8988T (cell line): ENCODE measurements around the gene COL4A2.

Experiments used
- DNase-seq: peaks from one replicate; pipeline ENCODE4 v3.0.0; 2011

The COL4A2 gene

DNA sequence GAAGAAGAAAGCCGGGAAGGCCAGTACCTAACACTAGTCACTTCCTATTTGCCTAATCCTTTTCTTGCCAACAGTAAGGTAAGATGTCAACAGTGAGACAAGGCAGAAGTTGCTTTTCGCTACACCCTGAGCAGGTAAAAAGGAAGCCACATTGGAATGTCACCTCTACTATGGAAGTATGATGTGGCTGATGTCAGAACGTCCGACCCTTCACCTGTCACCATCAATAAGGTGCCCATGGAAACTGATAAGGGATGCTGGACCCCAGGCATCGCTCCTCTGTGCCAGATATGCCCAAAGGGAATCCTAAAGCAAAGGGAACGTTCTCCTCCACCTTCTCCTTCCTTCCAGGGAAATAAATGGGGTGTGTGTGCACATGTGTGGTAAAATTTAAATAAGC, 34.4 kb upstream of the COL4A2 start:
- DNase-seq, result no peak

- no peak for DNase-seq
These were observed 33.8 kb upstream of the COL4A2 start for GRCh38 chr13:110273254-110273653.

DNA sequence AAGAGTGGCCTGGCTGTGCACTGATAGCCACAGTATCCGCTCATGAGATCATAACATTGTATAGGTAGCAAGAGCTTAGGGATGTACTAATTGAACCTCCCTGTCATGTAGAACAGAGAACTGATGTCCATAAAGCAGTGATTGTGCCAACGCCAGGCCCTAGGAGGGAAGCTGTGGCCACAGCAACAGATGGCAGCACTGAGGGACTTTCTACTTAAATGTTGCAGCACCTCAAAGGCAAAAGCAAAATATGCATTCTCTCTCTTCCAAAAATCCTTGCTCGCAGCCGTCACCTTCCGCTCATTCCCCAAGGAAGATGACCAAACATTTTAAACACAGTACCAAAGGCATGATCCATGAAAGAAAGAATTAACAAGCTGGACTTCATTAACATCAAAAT, 32.4 kb upstream of the COL4A2 start:
- no peak for DNase-seq

DNA sequence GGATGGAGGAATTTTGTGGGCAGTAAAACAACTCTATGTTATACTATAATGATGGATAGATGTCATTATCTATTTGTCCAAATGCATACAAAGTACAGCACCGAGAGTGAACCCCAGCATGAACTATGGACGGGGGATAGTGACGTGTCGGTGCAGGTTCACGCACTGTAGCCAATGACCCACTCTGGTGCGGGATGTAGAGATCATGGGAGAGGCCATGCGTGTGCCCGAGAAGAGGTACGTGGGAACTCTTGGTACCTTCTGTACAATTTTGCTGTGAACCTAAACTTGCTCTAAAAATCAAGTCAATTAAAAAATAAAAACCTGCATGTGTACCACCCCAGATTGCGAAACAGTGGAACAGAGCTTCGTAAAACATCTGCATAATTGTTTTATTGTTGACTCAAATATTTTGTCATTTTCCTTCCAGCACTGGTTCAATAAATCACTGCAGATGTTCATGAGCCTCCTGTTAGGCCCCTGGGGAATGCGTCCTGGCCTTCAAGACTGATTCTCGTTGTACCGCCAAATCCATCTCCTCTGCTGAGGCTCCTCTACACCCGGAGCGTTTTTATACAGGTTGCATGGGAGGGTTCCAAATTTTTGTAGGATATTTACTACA, 31.0 kb upstream of the COL4A2 start:
- no peak for DNase-seq

GRCh38 chr13:110276553-110276950, 30.5 kb upstream of the COL4A2 start:
- DNase-seq, result no peak

- DNase-seq, result no peak
These were observed 29.6 kb upstream of the COL4A2 start for GRCh38 chr13:110277357-110277975.

- DNase-seq, result no peak
These were observed 28.2 kb upstream of the COL4A2 start for GRCh38 chr13:110278859-110279258.

DNA sequence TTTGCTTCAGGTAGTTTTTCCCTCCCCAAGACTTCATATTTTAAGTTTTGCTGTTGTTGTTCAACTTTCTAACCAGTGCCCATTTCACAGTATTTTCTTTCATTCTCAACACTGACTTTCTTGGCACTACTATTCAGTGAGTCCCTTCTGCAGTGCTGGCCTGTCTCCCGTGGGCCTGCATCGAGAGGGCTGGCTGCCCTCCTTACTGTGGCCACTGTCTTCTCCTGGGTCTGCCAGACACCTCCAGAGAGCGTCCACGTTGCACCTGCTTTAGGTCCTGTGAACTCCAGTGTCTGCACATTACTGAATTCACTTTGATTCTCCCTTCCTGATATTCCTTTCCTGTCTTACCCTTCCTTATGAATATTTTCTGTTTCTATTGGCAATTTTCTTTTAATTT, 27.4 kb upstream of the COL4A2 start:
- DNase-seq, result no peak

DNA sequence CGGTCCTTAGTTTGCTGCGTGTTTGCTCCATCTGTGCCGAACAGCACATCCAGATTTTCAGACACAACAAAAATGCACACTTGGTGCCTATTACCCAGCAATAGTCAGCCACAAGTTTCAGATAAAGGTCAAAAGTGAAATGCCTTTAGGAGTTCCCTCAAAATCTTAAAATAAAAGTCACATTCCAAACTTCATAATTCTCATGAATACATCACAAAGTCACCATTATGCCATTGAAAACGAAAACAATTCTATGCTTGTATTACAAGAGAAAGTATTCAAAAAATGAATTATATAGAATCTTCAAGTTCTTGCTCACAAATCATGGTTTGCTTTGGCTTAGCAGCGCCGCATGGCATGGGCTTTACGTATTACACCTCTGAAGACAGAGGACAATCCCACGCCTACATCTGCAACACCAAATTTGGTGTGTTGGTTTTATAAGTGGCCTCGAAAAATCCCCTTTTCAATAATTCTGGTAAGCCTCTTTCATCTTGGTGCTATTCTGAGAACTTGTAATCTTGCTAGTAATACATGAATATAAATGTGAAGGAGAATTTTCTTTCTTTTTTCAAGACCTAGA, 26.8 kb upstream of the COL4A2 start:
- DNase-seq, result no peak

DNA sequence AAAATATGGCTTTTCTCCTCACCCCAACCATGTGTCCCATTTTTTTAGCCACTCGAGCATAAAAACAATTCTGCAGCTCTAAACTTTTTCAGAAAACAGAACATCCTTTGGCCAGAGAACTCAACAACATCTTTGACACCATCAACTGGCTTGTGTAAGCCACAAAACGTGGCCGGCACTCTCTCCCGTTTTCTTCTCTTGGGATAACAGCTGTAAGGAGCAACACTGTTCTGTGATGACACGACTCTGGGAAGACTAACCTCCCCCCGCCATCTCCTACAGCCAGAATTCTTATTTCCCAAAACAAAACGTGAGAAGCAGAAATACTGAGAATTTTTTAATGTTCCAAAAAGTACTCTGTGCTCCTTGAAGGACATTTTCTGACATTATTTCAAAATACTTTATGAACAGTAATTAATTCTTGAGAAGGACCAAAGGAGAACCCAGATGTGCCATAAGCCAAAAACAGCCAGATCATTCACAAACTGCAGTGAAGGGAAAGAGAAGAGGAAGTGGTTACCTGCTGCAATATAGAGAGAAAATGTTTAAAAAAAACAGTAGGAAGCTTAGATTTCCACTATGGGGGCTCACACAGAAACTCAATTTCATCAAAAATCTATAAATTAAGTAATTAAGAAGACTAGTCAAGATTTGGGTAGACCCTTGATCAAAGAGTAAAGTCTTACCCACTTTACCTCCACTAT, 25.9 kb upstream of the COL4A2 start:
- no peak for DNase-seq

DNA sequence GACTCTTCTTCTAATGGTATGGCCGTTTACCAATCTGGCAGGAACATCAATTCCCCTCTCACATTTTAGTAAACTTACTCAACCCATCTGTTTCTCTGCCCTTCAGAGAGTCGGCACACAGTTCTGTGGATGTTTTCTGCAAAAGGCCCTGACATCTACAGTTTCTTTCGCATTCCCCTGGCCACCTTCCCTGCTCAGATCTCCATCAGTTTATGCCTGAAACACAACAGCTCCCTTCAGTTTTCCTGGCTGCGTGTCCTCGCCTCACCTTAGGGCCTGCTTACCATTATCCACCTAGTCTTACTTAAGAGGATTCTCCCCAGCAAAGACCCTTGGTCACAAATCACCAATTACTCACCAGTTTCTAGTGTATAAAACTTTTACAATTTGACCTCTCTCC, 25.3 kb upstream of the COL4A2 start:
- no peak for DNase-seq

DNA sequence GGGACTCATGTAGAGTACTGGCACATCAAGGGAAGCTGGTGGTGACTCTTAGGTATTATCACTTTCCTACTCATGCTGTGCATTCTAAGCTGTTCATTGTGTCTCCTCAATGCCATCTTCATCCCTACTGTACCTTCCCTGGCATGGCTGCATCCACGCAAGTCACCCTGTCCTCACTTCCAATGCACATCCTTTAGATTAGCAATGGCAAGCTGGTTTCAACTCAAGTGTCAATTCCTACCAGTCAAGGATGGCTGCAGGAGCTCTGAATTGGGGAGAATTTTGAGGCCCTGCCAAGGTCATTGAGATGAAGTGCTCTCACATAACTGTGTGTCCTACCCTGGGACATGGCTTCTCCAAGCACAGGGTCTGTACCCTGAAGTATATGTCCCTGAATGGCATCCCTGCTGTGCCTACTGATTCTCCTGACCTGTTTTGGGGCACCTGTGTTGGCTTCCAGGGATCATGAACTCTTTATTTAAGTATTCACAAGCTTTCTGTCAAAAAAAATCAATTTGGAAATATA, 24.7 kb upstream of the COL4A2 start:
- DNase-seq, result no peak

DNA sequence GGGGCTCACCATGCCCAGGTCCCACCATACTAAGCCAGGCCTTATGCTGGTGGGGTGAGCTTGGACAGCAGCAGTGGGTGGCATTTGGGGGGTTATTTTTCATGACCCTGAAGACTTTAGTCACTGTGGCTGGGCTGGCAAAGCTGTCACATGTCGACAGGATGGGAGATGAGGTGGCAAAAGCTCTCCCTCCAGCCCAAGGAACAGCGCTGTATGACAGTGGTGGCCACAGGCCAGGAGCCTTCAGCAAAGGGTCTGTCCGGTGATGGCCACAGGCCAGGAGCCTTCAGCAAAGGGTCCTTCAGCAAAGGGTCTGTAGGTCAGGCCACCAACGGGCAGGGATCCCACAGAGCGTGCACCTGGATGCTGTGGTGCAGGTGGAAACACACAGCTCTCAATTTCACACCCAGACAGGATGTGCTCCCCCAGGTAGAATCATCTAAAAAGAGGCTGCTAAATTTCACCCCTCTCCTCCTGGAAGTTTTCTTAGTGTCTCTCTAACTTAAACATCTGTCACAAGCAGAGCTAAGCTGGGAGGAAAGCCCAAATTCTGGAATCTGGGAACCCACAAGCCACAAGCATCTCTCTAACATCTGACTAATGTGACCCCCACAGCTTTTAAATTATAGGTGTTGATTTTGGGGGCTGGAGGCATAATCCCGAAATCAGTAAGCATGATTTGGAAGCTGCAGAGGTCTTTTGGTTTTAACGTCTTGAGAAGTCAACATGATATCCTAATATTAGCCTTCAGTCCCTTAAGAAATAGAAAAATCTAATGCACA, 23.2 kb upstream of the COL4A2 start:
- DNase-seq, result no peak

DNA sequence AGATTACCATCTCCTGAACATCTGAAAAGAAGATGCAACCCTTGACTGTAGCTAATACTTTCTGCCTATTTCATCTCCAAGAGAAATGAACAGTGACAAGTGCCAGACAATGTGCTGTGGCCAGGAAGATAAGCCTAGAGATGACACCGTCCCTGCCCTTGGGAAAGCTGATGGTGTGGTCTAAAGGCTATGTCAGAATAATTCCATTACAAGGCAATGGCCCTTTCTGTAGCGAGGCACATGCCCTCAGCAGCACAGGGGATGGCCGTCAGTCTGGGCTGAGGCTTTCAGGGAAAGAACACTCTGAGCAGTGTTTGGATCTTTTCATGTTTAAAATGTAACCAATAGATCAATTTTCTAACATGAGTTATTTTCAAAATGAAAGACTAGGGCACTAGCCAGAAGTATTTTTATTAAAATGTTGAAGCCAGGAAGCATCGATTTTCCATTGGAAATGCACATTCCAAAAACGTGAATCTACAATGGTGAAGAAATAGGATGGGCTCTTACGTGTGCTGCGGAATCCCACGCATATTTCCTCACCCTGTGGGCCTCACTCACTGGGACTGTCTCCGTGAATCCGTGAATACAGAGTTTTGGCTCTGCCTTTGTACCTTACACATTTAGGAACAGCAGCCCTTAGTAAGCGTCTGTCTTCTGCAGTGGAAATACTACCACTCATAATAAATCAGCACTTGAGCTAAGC, 22.2 kb upstream of the COL4A2 start:
- no peak for DNase-seq

DNA sequence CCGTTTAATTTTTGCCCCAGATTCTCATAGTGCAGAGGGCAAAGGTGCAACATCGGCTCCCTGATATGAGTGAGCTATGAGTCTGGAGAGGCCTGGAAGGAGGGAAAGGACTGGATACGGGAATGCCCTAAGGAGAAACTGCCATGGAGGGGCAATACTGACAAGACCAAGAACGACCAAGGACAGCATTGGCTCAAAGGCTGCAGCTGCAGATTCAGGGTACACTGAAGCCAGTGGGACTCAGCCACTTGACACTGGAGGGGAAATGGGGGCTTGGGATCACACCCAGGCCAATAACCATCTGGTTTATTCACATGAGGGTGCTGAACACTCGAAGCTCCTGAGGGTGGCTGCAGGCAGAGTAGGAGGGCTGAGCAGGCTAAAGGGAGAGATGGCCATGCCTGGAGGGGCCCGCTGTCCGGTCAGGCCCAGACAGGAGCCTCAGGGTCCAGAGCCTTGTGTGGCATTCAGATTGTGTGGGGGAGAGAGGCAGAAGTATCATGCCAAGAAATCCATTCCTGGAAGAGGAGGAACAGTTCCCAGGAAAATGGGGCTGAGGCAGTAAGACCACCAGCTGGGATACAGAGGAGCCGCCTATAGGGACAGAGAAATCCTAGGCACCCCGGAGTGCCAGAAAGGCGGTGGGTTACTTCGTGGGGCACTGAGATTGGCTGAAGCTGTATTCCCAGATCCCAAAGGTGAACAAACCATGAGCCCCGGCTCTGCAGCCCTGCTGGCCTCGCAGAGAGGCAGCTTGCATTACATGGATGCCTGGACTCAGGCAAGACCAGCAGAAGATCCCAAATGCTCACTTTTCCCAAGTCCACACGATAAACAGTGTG, 20.9 kb upstream of the COL4A2 start:
- DNase-seq, result no peak

DNA sequence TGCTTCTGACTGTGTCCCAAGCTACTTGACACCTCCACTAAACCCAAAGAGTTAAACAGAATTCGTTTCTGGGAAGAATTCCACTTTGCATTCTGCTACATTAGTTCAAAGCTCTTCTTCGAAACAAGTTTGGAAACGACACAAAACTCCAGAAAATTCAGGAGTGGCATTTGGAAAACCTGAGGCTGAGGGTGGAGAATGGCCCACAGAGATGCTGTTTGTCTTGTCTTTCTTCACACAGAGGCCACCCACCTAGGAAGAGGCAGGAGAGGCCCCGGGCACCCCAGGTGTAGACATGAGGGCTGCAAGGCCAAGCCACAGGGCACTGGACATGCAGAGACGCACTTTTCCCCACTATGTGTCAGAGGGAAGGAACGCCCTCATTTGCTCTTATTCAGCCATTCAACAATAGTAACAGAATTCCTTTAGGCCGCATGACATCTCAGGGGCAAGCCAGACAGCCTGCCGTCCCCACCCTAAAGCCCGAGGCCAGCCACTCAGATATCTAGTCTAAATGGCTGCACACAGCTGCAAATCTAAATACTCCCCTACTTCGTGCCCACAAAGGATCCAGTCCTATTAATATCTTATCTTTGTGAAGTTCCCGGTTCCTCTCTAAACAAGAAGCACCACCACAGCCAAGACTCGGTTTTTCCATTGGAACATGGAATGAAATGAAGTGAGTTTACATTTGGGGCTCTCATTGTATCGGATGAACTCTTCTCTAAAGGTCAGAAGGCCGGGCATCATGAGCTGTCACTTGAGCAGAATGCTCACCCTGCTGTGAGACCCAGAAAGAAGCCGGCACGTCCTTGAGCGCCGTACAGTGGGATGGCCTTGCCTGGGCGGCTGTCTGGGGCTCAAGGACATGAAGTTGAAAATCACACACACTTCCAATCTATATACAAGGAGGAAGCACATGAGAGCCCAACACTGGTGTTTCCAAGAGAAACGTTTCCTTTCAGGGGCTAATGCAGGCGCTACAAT, 20.0 kb upstream of the COL4A2 start:
- DNase-seq, result no peak

DNA sequence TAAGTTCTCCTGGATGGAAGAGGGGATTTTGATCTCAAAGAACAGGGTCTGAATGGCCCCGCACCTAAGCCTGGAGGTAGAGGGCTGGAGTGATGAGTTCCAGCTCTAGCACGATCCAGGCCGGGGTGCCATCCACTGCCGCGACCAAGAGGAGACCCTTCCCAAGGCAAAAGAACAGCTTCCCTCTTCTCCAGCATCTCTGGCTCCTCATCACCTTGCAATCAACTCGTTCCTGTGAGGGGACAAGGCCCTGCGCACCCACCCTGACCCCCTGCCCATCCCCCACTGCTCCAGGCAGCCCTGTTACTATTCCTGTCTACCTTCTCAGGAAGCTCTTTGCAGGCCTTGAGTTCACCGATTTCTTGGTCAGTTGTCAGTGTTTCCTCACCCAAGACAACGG, 17.9 kb upstream of the COL4A2 start:
- DNase-seq, result no peak

GRCh38 chr13:110289661-110290060, 17.4 kb upstream of the COL4A2 start:
- DNase-seq, result no peak

DNA sequence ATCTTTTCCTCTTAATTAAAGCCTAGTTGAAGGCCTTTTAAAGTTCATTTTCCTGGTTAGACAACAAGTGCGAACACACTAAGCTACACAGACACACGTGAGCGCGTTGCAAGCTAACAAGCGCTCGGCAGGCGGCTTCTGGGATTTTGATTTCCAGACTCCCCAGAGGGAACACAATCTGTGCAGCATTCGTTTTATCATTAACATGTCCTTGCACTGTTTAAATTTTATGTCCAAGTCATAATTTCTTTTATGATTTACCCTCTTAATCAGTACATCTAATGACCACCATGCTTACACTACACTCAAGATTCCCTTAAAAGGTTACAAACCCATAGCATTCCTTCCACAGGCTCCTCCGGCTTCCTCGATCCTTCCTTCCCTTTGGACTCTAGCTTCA, 16.9 kb upstream of the COL4A2 start:
- no peak for DNase-seq

DNA sequence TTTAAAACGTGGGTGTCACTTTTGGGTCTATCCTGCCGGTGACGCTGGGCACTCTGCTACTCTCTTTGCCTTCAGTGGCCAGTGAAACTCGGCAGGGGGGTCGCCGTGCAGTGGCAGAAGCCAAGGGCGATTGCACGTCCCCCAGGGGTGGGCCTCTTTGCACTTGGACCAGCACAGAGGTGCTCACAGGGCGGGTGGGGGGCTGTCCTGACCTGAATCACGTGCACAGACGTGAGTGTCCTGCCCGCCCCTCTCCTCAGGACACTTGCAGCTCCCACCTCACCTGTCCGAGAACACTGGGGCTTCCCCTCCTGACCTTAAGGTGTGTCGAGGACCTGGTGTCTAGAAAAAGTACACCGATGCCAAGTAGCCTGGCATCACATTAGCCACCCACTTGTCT, 16.3 kb upstream of the COL4A2 start:
- no peak for DNase-seq
